Measurements from ENCODE around the gene PPIL3.
A peak's percentile ranks its signal among the peaks of the same experiment; 100 is the strongest.

The PPIL3 gene

GRCh38 chr2:200863782-200864175 lies 25.1 kb downstream of the PPIL3 start:
- DNase-seq, result peak; percentile 52
- in situ Hi-C loops (cut with HindIII; ENCODE audit: low pct_ligation_motif_present, low pct_unique_long_range_greater_than_20kb, low sequenced_read_pairs), result no loop called here

- peak; percentile 54 for DNase-seq
- in situ Hi-C loops (cut with HindIII; ENCODE audit: low pct_ligation_motif_present, low pct_unique_long_range_greater_than_20kb, low sequenced_read_pairs), result no loop called here
Observed at GRCh38 chr2:200862532-200863000, 26.3 kb downstream of the PPIL3 start.

- in situ Hi-C loops (cut with HindIII; ENCODE audit: low pct_ligation_motif_present, low pct_unique_long_range_greater_than_20kb, low sequenced_read_pairs), result no loop called here
Observed at GRCh38 chr2:200861617-200862155, 27.2 kb downstream of the PPIL3 start.

GRCh38 chr2:200860092-200860795 lies 28.6 kb downstream of the PPIL3 start:
- in situ Hi-C loops (cut with HindIII; ENCODE audit: low pct_ligation_motif_present, low pct_unique_long_range_greater_than_20kb, low sequenced_read_pairs), result no loop called here
- no peak for DNase-seq

More at GRCh38 chr2:200861617-200862155, 27.2 kb downstream of the PPIL3 start:
- no peak for DNase-seq

- in situ Hi-C loops (cut with HindIII; ENCODE audit: low pct_ligation_motif_present, low pct_unique_long_range_greater_than_20kb, low sequenced_read_pairs), result no loop called here
Observed at GRCh38 chr2:200856806-200857205, 32.1 kb downstream of the PPIL3 start.

GRCh38 chr2:200852605-200853004 lies 36.3 kb downstream of the PPIL3 start:
- in situ Hi-C loops (cut with HindIII; ENCODE audit: low pct_ligation_motif_present, low pct_unique_long_range_greater_than_20kb, low sequenced_read_pairs), result no loop called here
- DNase-seq, result no peak

More at GRCh38 chr2:200856806-200857205, 32.1 kb downstream of the PPIL3 start:
- no peak for DNase-seq

GRCh38 chr2:200851398-200852248 lies 37.3 kb downstream of the PPIL3 start:
- in situ Hi-C loops (cut with HindIII; ENCODE audit: low pct_ligation_motif_present, low pct_unique_long_range_greater_than_20kb, low sequenced_read_pairs), result no loop called here
- no peak for DNase-seq

GRCh38 chr2:200850512-200851256 lies 38.2 kb downstream of the PPIL3 start:
- no peak for DNase-seq
- in situ Hi-C loops (cut with HindIII; ENCODE audit: low pct_ligation_motif_present, low pct_unique_long_range_greater_than_20kb, low sequenced_read_pairs), result no loop called here

GRCh38 chr2:200847939-200848338 lies 40.9 kb downstream of the PPIL3 start:
- in situ Hi-C loops (cut with HindIII; ENCODE audit: low pct_ligation_motif_present, low pct_unique_long_range_greater_than_20kb, low sequenced_read_pairs), result no loop called here
- no peak for DNase-seq

GRCh38 chr2:200847269-200847668 lies 41.6 kb downstream of the PPIL3 start:
- in situ Hi-C loops (cut with HindIII; ENCODE audit: low pct_ligation_motif_present, low pct_unique_long_range_greater_than_20kb, low sequenced_read_pairs), result no loop called here
- DNase-seq, result no peak

- in situ Hi-C loops (cut with HindIII; ENCODE audit: low pct_ligation_motif_present, low pct_unique_long_range_greater_than_20kb, low sequenced_read_pairs), result no loop called here
Observed at GRCh38 chr2:200845669-200846325, 43.1 kb downstream of the PPIL3 start.

GRCh38 chr2:200845194-200845593 lies 43.7 kb downstream of the PPIL3 start:
- in situ Hi-C loops (cut with HindIII; ENCODE audit: low pct_ligation_motif_present, low pct_unique_long_range_greater_than_20kb, low sequenced_read_pairs), result no loop called here
- no peak for DNase-seq

More at GRCh38 chr2:200845669-200846325, 43.1 kb downstream of the PPIL3 start:
- no peak for DNase-seq

GRCh38 chr2:200843993-200844948 lies 44.6 kb downstream of the PPIL3 start:
- no peak for DNase-seq
- in situ Hi-C loops (cut with HindIII; ENCODE audit: low pct_ligation_motif_present, low pct_unique_long_range_greater_than_20kb, low sequenced_read_pairs), result no loop called here

GRCh38 chr2:200839513-200839912 lies 49.4 kb downstream of the PPIL3 start:
- in situ Hi-C loops (cut with HindIII; ENCODE audit: low pct_ligation_motif_present, low pct_unique_long_range_greater_than_20kb, low sequenced_read_pairs), result no loop called here

GRCh38 chr2:200834701-200835100 lies 54.2 kb downstream of the PPIL3 start:
- no peak for DNase-seq
- in situ Hi-C loops (cut with HindIII; ENCODE audit: low pct_ligation_motif_present, low pct_unique_long_range_greater_than_20kb, low sequenced_read_pairs), result no loop called here

More at GRCh38 chr2:200839513-200839912, 49.4 kb downstream of the PPIL3 start:
- DNase-seq, result no peak

GRCh38 chr2:200829258-200829655 lies 59.6 kb downstream of the PPIL3 start:
- in situ Hi-C loops (cut with HindIII; ENCODE audit: low pct_ligation_motif_present, low pct_unique_long_range_greater_than_20kb, low sequenced_read_pairs), result no loop called here
- DNase-seq, result no peak

- in situ Hi-C loops (cut with HindIII; ENCODE audit: low pct_ligation_motif_present, low pct_unique_long_range_greater_than_20kb, low sequenced_read_pairs), result no loop called here
- no peak for DNase-seq
Observed at GRCh38 chr2:200828572-200829257, 60.2 kb downstream of the PPIL3 start.
